GM12892 (cell line): ENCODE data around the gene TP73.

ENCODE experiments used
- POLR2A ChIP-seq: IDR thresholded peaks from 2 replicates; pipeline ENCODE4 v1.6.1; 2011; ENCODE audit warnings: low read depth, low read length, control low read depth
- POLR2AphosphoS5 ChIP-seq: IDR thresholded peaks from 2 replicates; pipeline ENCODE4 v1.6.1; 2011; ENCODE audit warnings: low read depth, low read length, control low read depth
- TAF1 ChIP-seq: IDR thresholded peaks from 2 replicates; pipeline ENCODE4 v1.6.1; 2011; ENCODE audit warnings: low read depth, mild to moderate bottlenecking, control low read depth, low read length, borderline replicate concordance

DNA sequence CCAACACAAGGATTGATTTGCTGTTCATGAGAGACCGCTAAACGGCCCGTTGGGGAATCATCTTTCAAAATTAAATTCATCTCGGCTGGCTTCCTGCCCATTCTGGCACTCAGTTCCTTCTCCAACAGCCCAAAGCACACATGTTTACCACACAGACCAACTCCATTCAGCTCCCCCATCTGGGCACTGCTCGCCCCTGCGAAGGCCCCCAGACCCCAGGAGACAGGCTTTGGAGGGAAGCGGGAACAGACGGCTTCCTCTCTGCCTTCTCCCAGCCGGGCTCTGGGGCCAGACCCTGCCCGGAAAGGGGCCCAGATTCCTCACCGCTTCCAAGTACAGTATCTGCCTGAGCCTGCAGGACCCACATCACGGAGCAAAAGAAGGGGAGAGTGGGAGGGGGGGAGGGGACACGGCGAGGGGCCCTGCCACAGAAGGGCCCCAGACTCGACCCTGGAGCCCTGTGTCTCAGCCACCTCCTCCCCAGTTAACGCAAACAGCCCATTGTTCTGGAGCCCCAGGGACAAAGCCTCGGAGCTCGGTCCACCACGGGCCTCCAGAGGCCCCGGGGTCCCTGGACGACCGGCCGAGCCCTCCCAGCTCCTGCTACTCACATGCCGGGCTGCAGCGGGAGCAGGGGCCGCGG, 41.7 kb upstream of the TP73 start:
- no peak for TF ChIP-seq POLR2AphosphoS5
- no peak for TF ChIP-seq POLR2A
- TF ChIP-seq TAF1 = no peak
